Motor neuron (in vitro differentiated cells): ENCODE results near the gene TSR3. TPM values are rescaled to one million over a fixed set of nuclear protein-coding genes. Genes with fewer than 3 reads are reported as not detected.

Experiments used
- ATAC-seq, 8 experiments: fragments of 200-7000 bp; cut with Tn5 transposase; replicated peaks in 6 of 8; 2 replicates each; pipeline ENCODE4 v1.8.0; 2021; ENCODE audit warnings: mild to moderate bottlenecking in 8 of 8, moderate library complexity in 8 of 8
- H3K27ac ChIP-seq, 2 donors: fragments of 250-450 bp; sonication (Bioruptor Pico); 2 replicates each; pipeline ENCODE4 v1.9.0; 2021; ENCODE audit warnings: antibody characterized with exemption in 2 of 2, mild to moderate bottlenecking in 2 of 2, moderate library complexity in 1 of 2
- H3K4me1 ChIP-seq, 2 donors: fragments of 250-450 bp; sonication (Bioruptor Pico); replicated peaks in 1 of 2; 2 replicates each; pipeline ENCODE4 v1.6.1; 2021; ENCODE audit warnings: antibody characterized with exemption in 2 of 2, mild to moderate bottlenecking in 2 of 2, moderate library complexity in 1 of 2
- H3K4me3 ChIP-seq, 5 donors: fragments of 250-450 bp; sonication (Bioruptor Pico); 2 replicates each; pipeline ENCODE4 v1.9.0; 2021; ENCODE audit warnings: antibody characterized with exemption in 5 of 5, mild to moderate bottlenecking in 5 of 5, moderate library complexity in 4 of 5
- WGBS, 10 experiments: fragments of 450-650 bp; shearing (Covaris generic); methylation state at CpG; one replicate each; pipeline ENCODE4 v1.0.0; 2022; 5-methylcytosine and 5-hydroxymethylcytosine counted together
- in situ Hi-C, 9 experiments: fragments of 400-800 bp; cut with MboI; loops; one replicate each; pipeline ENCODE4 v1.15.0; 2021; ENCODE audit warnings: low sequenced_read_pairs in 9 of 9, low pct_unique_long_range_greater_than_20kb in 2 of 9; ENCODE audit not compliant: unreplicated experiment in 9 of 9
- total RNA-seq, 8 experiments: library from RNA; unstranded; fragments of 300-600 nt; gene quantifications; 2 replicates each; pipeline versions ENCODE4 v1.2.3 to v1.2.4, GENCODE V29; 2022

TSR3 gene
- total RNA-seq, 8 experiments from 2014 or later: 26.5 to 63.6 (median 39.8) TPM

DNA sequence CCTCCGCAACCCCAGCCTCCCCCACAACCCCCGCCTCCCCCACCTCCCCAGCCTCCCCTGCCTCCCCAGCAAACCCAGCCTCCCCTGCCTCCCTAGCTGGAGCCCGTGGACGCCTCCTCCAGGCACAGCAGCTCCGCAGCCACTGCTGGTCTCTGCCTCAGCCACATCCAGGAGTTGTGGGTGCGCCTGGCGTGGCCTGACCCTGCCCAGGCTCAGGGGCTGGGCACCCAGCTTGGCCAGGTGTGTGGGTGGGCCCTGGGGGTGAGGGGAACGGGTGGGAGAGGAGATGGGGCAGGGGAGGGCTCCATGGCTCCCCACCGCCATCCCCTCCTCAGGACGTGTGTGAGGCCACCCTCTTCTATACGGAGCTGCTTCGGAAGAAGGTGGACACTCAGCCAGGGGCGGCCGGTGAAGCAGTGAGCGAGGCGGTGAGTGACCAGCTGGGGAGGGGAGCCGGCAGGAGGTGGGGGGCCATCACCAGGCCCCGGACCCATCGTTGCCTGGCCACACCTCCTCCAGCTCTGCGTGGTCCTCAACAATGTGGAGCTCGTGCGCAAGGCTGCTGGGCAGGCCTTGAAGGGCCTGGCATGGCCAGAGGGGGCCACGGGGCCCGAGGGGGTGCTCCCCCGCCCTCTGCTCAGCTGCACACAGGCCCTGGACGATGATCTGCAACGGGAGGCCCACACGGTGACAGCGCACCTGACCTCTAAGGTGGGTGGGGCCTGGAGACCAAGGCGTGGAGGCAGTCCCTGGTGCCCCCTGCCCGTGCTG lies 5.8 kb downstream of the TSR3 start:
- in situ Hi-C loops: no loop called here
- no CpG with 5 or more reads among the region's 31 CpGs for WGBS, 10 experiments
- ATAC-seq: no peak
- Histone ChIP-seq H3K27ac (no peak overlapping the region), H3K4me1 (peaks cover 18 to 23% of the 10 kb centered on the region in 2 donors), H3K4me3 (no peak overlapping the region)

DNA sequence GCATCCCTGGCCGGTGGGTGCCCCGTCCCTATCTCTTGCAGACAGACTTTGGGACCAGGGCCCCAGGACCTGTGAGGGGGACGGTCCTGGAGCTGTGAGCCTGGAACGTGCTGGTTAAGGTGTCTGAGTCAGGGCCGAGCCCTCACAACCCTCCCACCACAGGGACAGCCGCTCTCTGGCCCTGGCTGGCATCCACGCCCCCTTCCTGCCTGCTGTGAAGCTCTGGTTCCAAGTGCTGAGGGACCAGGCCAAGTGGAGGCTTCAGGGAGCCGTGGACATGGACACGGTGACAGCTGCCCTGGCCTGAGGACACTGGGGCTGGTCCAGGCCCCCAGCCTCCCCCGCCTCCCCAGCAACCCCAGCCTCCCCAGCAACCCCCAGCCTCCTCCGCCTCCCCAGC lies 6.6 kb downstream of the TSR3 start:
- peaks cover 13 to 17% of the 10 kb centered on the region in 2 donors for H3K4me1 ChIP-seq
- in situ Hi-C loops: no loop called here
- no peak overlapping the region for H3K4me3 ChIP-seq
- 10% methylated on average over 2 of the region's 11 CpGs; no CpG with 5 or more reads in 9 of the 10 experiments for WGBS, 10 experiments
- H3K27ac ChIP-seq: no peak overlapping the region
- ATAC-seq: no peak

DNA sequence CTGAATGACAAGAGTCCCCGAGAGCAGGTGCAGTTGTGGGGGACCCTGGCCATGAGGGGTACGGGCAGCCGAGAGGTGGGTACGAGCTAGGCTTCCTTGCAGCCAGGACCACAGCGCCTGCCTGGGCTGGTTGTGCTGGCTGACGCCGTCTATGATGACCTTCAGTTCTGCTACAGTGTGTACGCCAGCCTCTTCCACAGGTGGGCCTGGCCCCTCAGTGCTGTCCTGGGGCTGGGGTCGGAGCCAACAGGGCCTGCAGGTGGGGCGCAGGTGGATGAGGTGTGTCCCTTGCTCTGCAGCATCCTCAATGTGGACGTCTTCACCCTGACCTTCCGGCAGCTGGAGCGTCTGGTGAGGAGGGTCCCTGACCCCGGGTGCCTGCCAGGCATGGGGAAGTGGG lies 7.2 kb downstream of the TSR3 start:
- 80 to 87% (median 85%) methylated on average over 6 to 7 of the region's 14 CpGs; no CpG with 5 or more reads in 7 of the 10 experiments for WGBS, 10 experiments
- ATAC-seq: no peak
- Histone ChIP-seq H3K27ac (no peak overlapping the region), H3K4me1 (peaks cover 13 to 17% of the 10 kb centered on the region in 2 donors), H3K4me3 (no peak overlapping the region)
- in situ Hi-C loops: no loop called here

DNA sequence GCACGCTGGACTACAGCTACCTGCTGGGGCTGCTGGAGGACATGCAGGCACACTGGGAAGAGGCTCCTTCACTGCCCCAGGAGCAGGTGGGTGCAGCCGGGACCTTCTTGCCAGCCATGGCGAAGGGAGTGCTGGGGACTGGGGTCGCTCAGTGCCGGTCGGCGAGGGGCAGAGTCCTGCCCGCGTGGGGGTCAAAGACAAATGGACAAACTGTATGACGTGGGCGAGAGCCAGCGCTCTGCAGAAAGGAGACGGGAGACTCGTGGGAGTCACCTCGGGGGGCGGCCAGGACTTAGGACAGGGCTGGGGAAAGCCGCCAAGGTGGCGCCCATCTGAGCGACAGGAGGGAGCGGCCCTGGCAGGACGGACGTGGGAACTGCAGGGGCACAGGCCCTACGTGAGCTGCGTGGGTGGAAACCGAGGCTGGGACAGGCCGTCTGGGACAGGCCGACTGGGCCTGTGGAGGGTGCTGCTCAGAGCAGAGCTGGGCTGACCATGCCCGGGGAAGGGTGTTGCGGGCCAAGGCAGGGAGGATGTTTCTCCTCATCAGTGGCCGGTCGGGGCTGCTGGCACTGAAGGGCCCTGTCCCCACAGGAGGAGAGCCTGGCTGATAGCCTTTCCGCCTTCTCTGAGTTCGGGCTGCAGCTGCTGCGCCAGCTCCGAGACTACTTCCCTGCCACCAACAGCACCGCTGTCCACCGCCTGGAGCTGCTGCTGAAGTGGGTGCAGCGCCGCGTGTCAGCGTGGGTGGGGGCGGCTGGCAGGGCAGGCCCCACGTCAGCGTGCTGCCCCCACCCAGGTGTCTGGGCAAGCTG lies 8.0 kb downstream of the TSR3 start:
- WGBS, 10 experiments: 3 to 50% (median 32%) methylated on average over 7 to 13 of the region's 44 CpGs; no CpG with 5 or more reads in 7 of the 10 experiments
- in situ Hi-C loops: no loop called here
- peak in 1 of 8 experiments; percentile 0 for ATAC-seq
- peaks cover 13 to 17% of the 10 kb centered on the region in 2 donors for H3K4me1 ChIP-seq
- peak overlapping the region in 1 of 2 donors; percentile 69 for H3K27ac ChIP-seq
- peak overlapping the region; percentile 31 to 58 (median 36) for H3K4me3 ChIP-seq

DNA sequence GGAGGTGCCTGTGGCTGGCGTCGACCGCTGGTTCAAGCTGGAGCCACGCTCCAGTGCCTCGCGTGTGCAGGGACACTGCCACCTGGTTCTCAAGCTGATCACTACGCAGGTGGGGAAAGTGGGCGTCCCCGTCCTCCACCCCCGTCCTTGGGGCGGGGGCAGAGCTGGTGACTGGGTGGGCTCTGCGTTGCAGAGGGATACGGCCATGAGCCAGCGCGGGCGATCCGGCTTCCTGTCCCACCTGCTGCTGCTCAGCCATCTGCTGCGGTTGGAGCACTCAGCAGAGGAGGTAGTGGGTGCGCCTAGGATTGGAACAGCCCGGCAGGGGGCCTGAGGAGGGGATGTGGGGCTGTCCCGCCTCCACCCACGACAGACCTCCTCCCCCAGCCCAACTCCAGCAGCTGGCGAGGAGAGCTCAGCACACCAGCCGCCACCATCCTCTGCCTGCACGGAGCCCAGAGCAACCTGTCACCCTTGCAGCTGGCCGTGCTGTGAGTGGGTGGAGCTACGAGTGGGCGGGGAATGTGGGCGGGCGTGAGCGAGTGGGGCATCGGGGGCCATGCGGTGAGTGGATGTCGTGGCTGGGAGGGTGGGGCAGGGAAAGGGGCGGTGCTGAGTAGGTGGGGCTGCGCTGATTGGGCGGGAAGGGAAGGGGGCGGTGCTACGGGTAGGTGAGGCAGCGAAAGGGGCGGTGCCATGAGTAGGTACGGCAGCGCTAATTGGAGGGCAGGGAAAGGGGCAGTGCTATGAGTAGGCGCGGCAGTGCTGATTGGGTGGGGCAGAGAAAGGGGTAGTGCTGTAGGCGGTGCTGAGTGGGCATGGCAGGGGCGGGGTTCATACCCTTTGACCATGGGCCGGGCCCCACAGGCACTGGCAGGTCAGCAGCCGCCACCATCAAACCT lies 8.9 kb downstream of the TSR3 start:
- in situ Hi-C loops: no loop called here
- H3K4me3 ChIP-seq: peak overlapping the region; percentile 31 to 58 (median 36)
- H3K27ac ChIP-seq: peak overlapping the region; percentile 63 to 76
- peak; percentile 85 to 96 (median 91) for ATAC-seq
- H3K4me1 ChIP-seq: peaks cover 19 to 20% of the 10 kb centered on the region in 2 donors
- 0 to 3% (median 0%) methylated on average over 1 to 6 of the region's 49 CpGs; no CpG with 5 or more reads in 7 of the 10 experiments for WGBS, 10 experiments

DNA sequence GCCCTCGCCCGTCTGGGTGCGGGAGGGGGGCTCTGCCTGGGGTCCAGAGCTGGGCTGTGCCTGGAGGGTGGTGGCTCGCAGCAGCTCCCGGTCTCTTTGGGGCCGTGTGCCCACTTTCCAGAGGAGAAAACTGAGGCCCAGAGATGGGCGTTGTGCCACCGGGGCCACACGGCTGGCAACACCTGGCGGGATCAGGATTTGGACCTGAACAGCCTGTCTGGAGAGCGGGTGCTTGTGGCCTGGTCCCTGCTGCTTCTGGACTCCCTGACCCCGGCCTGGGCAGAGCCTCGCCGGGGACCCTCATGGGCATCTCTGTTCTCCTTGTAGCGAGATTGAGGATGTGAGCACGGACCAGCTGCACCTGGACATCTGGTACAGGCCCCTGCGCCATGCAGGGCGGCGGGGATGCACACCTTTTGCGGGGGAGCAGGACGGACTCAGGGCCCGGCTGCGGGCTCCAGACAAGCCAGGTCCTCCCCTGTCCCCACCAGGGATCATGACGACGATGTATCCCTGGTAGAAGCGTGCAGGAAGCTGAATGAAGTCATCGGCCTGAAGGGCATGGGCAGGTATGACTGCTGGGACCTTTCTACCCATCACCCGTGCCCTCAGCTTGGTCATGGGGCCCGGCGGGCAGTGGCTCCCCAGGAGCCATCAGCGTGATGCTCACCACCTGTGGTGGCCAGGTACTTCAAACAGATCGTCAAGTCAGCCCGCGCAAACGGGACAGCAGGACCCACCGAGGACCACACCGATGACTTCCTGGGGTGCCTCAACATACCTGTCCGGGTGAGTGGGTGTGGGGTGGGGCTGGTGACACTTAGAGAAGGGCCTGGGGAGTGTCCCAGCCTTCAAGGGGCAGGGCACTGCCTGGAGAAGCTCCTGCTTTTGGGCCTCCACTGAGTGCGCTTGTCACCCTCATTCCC lies 9.9 kb downstream of the TSR3 start:
- ATAC-seq: no peak
- WGBS, 10 experiments: 20 to 87% (median 81%) methylated on average over 1 to 5 of the region's 39 CpGs; no CpG with 5 or more reads in 6 of the 10 experiments
- H3K4me3 ChIP-seq: peak overlapping the region in 1 of 5 donors; percentile 32
- in situ Hi-C loops: no loop called here
- H3K27ac ChIP-seq: peak overlapping the region; percentile 63 to 76
- H3K4me1 ChIP-seq: peaks cover 29 to 31% of the 10 kb centered on the region in 2 donors

DNA sequence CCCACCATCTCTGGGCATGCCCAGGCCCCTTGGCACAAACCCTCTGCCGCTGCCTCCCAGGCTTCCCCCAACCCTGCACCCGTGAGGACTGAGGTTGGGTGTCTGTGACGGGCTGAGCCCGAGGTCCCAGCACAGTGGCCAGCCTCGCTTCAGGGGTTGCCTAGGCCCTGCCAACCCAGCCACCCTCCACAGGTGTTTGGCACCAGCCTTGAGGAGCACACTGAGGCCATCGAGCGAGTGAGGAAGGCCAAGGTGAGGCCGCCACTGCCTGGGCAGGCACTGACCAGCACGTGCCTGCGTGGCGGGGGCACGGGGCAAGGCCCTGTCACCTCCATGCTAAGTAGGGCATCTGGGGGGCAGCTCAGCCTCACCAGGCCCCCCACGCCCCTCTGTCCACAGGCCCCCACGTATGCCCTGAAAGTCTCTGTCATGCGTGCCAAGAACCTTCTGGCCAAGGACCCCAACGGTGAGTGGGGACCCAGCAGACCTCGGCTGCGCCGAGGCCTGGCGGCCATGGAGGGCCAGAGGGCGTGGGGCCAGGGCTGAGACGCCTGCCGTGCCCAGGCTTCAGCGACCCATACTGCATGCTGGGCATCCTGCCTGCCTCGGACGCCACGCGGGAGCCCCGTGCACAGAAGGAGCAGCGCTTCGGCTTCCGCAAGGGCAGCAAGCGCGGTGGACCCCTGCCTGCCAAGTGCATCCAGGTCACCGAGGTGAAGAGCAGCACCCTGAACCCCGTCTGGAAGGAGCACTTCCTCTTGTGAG lies 10.8 kb downstream of the TSR3 start:
- H3K27ac ChIP-seq: no peak overlapping the region
- 78 to 81% methylated on average over 7 to 9 of the region's 36 CpGs; no CpG with 5 or more reads in 8 of the 10 experiments for WGBS, 10 experiments
- peaks cover 38% of the 10 kb centered on the region in 2 donors for H3K4me1 ChIP-seq
- in situ Hi-C loops: no loop called here
- no peak overlapping the region for H3K4me3 ChIP-seq
- no peak for ATAC-seq

DNA sequence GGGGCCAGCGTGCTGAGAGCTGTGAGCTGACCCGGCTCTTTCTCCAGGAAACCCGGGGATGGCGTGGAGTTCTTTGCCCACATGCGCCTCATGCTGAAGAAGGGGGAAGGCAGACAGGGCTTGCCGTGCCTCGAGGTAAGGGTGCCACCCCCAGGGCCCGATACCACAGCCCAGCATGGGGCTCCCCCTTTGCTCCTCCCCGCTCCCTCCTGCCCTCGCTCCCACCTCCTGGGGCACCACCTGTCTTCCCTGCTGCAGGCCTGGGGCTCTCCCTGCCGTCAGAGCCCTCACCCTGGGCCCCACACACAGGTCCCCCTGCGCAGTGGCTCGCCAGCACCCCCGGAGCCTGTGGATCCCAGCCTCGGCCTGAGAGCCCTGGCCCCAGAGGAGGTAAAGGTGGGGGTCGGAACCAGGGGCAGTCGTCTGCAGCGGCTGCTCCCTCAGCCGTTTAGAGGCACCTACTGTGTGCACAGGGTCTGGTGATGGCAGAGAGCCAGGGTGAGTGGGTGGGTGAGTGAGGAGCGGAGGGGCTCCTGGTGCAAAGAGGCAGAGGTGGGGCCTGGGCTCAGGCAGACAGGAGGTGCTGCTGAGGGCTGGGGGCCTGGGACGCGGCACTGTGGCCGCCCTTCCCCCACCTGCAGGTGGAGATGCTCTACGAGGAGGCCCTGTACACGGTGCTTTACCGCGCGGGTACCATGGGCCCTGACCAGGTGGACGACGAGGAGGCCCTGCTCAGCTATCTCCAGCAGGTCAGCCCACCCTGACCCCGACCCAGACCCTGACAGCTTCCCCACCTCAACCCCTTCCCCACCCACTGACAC lies 12.6 kb downstream of the TSR3 start:
- Histone ChIP-seq H3K4me3 (no peak overlapping the region), H3K4me1 (peaks cover 53 to 56% of the 10 kb centered on the region in 2 donors), H3K27ac (no peak overlapping the region)
- WGBS, 10 experiments: 50 to 60% methylated on average over 2 of the region's 31 CpGs; no CpG with 5 or more reads in 8 of the 10 experiments
- ATAC-seq: no peak
- in situ Hi-C loops: no loop called here

DNA sequence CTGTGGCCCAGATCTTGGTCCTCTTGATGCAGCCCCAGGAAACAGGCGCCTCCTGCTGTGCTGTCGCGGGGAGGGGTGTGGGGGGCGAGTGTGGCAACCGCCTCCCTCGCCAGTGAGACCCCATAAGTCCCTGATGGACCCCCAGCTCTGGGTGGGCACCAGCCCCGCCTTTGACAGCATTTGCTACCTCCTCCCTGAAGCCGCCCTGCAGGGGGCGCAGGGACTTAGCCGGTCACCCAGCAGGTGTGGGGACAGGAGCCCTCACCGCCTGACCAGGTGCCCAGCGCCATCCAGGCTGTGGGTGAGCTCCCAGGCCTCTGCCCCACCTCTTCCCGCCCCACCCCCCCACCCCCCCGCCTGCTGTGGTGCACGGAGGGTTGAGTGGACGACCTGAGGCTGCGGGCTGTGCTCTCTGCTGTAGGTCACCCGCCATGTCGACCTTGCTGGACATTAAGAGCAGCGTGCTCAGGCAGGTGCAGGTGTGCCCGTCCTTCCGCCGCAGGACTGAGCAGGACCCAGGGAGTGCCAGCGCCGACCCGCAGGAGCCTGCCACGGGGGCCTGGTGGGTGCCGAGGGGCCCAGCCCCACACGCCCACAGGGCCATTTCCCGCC lies 13.5 kb downstream of the TSR3 start:
- in situ Hi-C loops: no loop called here
- WGBS, 10 experiments: 30 to 53% methylated on average over 2 of the region's 30 CpGs; no CpG with 5 or more reads in 8 of the 10 experiments
- Histone ChIP-seq H3K4me1 (peaks cover 45 to 52% of the 10 kb centered on the region in 2 donors), H3K4me3 (no peak overlapping the region), H3K27ac (no peak overlapping the region)
- ATAC-seq: no peak

DNA sequence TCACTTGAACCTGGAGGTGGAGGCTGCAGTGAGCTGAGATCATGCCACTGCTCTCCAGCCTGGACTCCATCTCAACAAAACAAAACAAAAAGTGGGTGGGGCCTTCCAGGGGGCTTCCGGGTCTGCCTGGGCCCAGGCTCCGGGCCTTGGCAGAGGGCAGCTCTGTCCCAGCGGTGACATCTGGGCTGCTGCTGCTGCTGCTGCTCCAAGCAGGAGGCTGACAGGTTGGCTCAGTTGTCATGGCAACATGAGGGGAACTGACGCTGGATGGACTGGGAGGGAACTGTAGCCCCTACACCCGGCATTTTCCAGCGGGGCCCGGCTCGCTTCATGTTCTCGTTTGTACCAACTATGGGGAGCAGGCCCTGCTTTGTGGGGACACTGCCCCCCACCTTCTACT lies 14.2 kb downstream of the TSR3 start:
- ATAC-seq: peak in 5 of 8 experiments; percentile 1 to 34 (median 30)
- 17 to 27% methylated on average over 2 to 5 of the region's 9 CpGs; no CpG with 5 or more reads in 8 of the 10 experiments for WGBS, 10 experiments
- in situ Hi-C loops: no loop called here

More for the DNA sequence above, 14.2 kb downstream of the TSR3 start:
- Histone ChIP-seq H3K4me3 (no peak overlapping the region), H3K4me1 (peaks cover 50 to 51% of the 10 kb centered on the region in 2 donors), H3K27ac (no peak overlapping the region)
